Measurements from ENCODE around the gene NEDD9.

NEDD9 gene

GRCh38 chr6:11204794-11205366 is 27.6 kb downstream of the NEDD9 start:
- H3K36me3 ChIP-seq (ENCODE audit: control insufficient read depth, insufficient read depth, low read length), result no peaks in the 10 kb centered on the region
- H3K9ac ChIP-seq, result no peak overlapping the region
- no peaks in the 10 kb centered on the region for H3K9me3 ChIP-seq (ENCODE audit: control insufficient read depth, low read length)
- H3K4me1 ChIP-seq, result peaks cover 11% of the 10 kb centered on the region
- no peak overlapping the region for H3K4me2 ChIP-seq (ENCODE audit: low read length)
- no peak for TF ChIP-seq CTCF (IDR thresholded peaks at IDR 0.05)
- H3K4me3 ChIP-seq (ENCODE audit: low read depth, low read length), result no peak overlapping the region
- no peak overlapping the region for H3K27ac ChIP-seq
- peaks cover 3% of the 10 kb centered on the region for H3K79me2 ChIP-seq
- H3K27me3 ChIP-seq (ENCODE audit: control insufficient read depth, insufficient read depth, low read length), result no peaks in the 10 kb centered on the region
- no peak overlapping the region for H2AFZ ChIP-seq

GRCh38 chr6:11204005-11204399 is 28.5 kb downstream of the NEDD9 start:
- peaks cover 11% of the 10 kb centered on the region for H3K4me1 ChIP-seq
- no peaks in the 10 kb centered on the region for H3K27me3 ChIP-seq (ENCODE audit: control insufficient read depth, insufficient read depth, low read length)
- no peak for TF ChIP-seq CTCF (IDR thresholded peaks at IDR 0.05)
- H2AFZ ChIP-seq, result no peak overlapping the region
- H3K4me2 ChIP-seq (ENCODE audit: low read length), result no peak overlapping the region
- peaks cover 3% of the 10 kb centered on the region for H3K79me2 ChIP-seq
- no peak overlapping the region for H3K4me3 ChIP-seq (ENCODE audit: low read depth, low read length)
- H3K36me3 ChIP-seq (ENCODE audit: control insufficient read depth, insufficient read depth, low read length), result no peaks in the 10 kb centered on the region
- H3K9me3 ChIP-seq (ENCODE audit: control insufficient read depth, low read length), result no peaks in the 10 kb centered on the region
- no peak overlapping the region for H3K27ac ChIP-seq
- H3K9ac ChIP-seq, result no peak overlapping the region

GRCh38 chr6:11203306-11204004 is 29.0 kb downstream of the NEDD9 start:
- H3K9me3 ChIP-seq (ENCODE audit: control insufficient read depth, low read length), result no peaks in the 10 kb centered on the region
- no peak overlapping the region for H2AFZ ChIP-seq
- TF ChIP-seq CTCF (IDR thresholded peaks at IDR 0.05), result no peak
- H3K9ac ChIP-seq, result no peak overlapping the region
- no peaks in the 10 kb centered on the region for H3K27me3 ChIP-seq (ENCODE audit: control insufficient read depth, insufficient read depth, low read length)
- H3K36me3 ChIP-seq (ENCODE audit: control insufficient read depth, insufficient read depth, low read length), result no peaks in the 10 kb centered on the region
- peaks cover 3% of the 10 kb centered on the region for H3K79me2 ChIP-seq
- peaks cover 8% of the 10 kb centered on the region for H3K4me1 ChIP-seq
- no peak overlapping the region for H3K4me3 ChIP-seq (ENCODE audit: low read depth, low read length)
- no peak overlapping the region for H3K27ac ChIP-seq
- H3K4me2 ChIP-seq (ENCODE audit: low read length), result no peak overlapping the region

GRCh38 chr6:11202513-11203305 is 29.8 kb downstream of the NEDD9 start:
- H3K4me3 ChIP-seq (ENCODE audit: low read depth, low read length), result no peak overlapping the region
- no peak overlapping the region for H2AFZ ChIP-seq
- TF ChIP-seq CTCF (IDR thresholded peaks at IDR 0.05), result no peak
- H3K4me1 ChIP-seq, result peaks cover 2% of the 10 kb centered on the region
- no peak overlapping the region for H3K9ac ChIP-seq
- H3K4me2 ChIP-seq (ENCODE audit: low read length), result no peak overlapping the region
- no peak overlapping the region for H3K27ac ChIP-seq
- H3K36me3 ChIP-seq (ENCODE audit: control insufficient read depth, insufficient read depth, low read length), result no peaks in the 10 kb centered on the region
- peaks cover 3% of the 10 kb centered on the region for H3K79me2 ChIP-seq
- no peaks in the 10 kb centered on the region for H3K9me3 ChIP-seq (ENCODE audit: control insufficient read depth, low read length)
- H3K27me3 ChIP-seq (ENCODE audit: control insufficient read depth, insufficient read depth, low read length), result no peaks in the 10 kb centered on the region

Data from parathyroid adenoma (tissue), 2 donors.